K562 (cell line): ENCODE results near the gene FES. TPM values are rescaled to one million over a fixed set of nuclear protein-coding genes. Genes with fewer than 3 reads are reported as not detected.
A peak's percentile ranks its signal among the peaks of the same experiment; 100 is the strongest.

Experiments used
- ATF6 ChIP-seq: sonication (generic); formaldehyde crosslinking; IDR thresholded peaks from 2 replicates; pipeline ENCODE4 v1.4.0; 2020; ENCODE audit warnings: mild to moderate bottlenecking, missing genetic modification reagents
- ELF2 ChIP-seq: fragments of 250-450 bp; sonication (Bioruptor Pico); IDR thresholded peaks from 2 replicates; pipeline ENCODE4 v1.5.0; 2021; ENCODE audit warnings: mild to moderate bottlenecking
- KAT8 ChIP-seq: fragments of 450-650 bp; IDR thresholded peaks from 2 replicates; pipeline ENCODE4 v1.6.1; 2016; ENCODE audit warnings: low read depth, mild to moderate bottlenecking
- KDM2B ChIP-seq: fragments of 250-450 bp; sonication (Bioruptor Pico); IDR thresholded peaks from 2 replicates; pipeline ENCODE4 v1.8.0; 2021; ENCODE audit warnings: mild to moderate bottlenecking, moderate library complexity
- KLF1 ChIP-seq: fragments of 450-650 bp; IDR thresholded peaks from 2 replicates; pipeline ENCODE4 v1.6.1; 2016; ENCODE audit warnings: missing genetic modification characterization, missing compliant biosample characterization
- KLF10 ChIP-seq: fragments of 250-450 bp; sonication (Bioruptor Pico); IDR thresholded peaks from 2 replicates; pipeline ENCODE4 v1.6.1; 2021; ENCODE audit warnings: matching md5 sums
- MEF2D ChIP-seq: conservative IDR thresholded peaks from 2 replicates; pipeline ENCODE4 v1.6.1; 2016; ENCODE audit warnings: low read depth, missing genetic modification characterization, missing compliant biosample characterization
- MXI1 ChIP-seq: IDR thresholded peaks from 2 replicates; pipeline ENCODE4 v1.6.1; 2011; ENCODE audit warnings: low read depth, mild to moderate bottlenecking, improper control_type of control experiment, low read length
- SMARCA5 ChIP-seq: fragments of 450-650 bp; IDR thresholded peaks from 2 replicates; pipeline ENCODE4 v1.6.1; 2016
- TEAD1 ChIP-seq, 2 experiments: fragments of 450-650 bp in 1 of 2; sonication (generic) in 1 of 2; formaldehyde crosslinking; IDR thresholded peaks; 2 replicates each; pipeline versions ENCODE4 v1.4.0 to v1.8.0; 2020 to 2022; ENCODE audit warnings: mild to moderate bottlenecking in 2 of 2, missing genetic modification reagents in 1 of 2
- VEZF1 ChIP-seq: fragments of 200-800 bp; sonication (Bioruptor generic); IDR thresholded peaks from 2 replicates; pipeline ENCODE4 v1.6.1; 2017; ENCODE audit warnings: missing genetic modification characterization, missing compliant biosample characterization
- ZFX ChIP-seq: sonication (generic); formaldehyde crosslinking; IDR thresholded peaks from 2 replicates; pipeline ENCODE4 v1.8.0; 2022; ENCODE audit warnings: mild to moderate bottlenecking, missing genetic modification reagents, moderate library complexity
- ZNF12 ChIP-seq: sonication (generic); formaldehyde crosslinking; IDR thresholded peaks from 2 replicates; pipeline ENCODE4 v1.4.0; 2020; ENCODE audit warnings: mild to moderate bottlenecking, missing genetic modification reagents
- ZNF41 ChIP-seq: fragments of 250-450 bp; sonication (Bioruptor Pico); conservative IDR thresholded peaks from 2 replicates; pipeline ENCODE4 v1.4.0; 2020; ENCODE audit warnings: mild to moderate bottlenecking
- ZNF444 ChIP-seq: fragments of 250-450 bp; sonication (Bioruptor Pico); IDR thresholded peaks from 2 replicates; pipeline ENCODE4 v1.4.0; 2020; ENCODE audit warnings: mild to moderate bottlenecking, moderate library complexity
- ZNF639 ChIP-seq, 2 experiments: fragments of 200-800 bp in 1 of 2; sonication (Bioruptor generic) in 1 of 2; sonication (generic) in 1 of 2; formaldehyde crosslinking in 1 of 2; IDR thresholded peaks in 1 of 2; conservative IDR thresholded peaks in 1 of 2; 2 replicates each; pipeline versions ENCODE4 v1.5.0 to v1.6.1; 2016 to 2020; ENCODE audit warnings: missing compliant biosample characterization in 1 of 2, missing genetic modification characterization in 1 of 2, missing genetic modification reagents in 1 of 2
- polyA plus RNA-seq, 8 experiments: library from polyadenylated mRNA; depleted of rRNA in 4 of 8; stranded (reverse) in 5 of 8; unstranded in 3 of 8; fragments of >200 nt; fragmentation: Nextera tagmentation in 2 of 8; fragmentation: Illumina TruSeq in 1 of 8; extraction: Ambion mirVana in 2 of 8; extraction: Trizol in 1 of 8; gene quantifications; 2 replicates each; pipeline versions ENCODE4 v1.2.1 to v1.2.3, GENCODE V29; 2011 to 2014; ENCODE audit warnings: inconsistent platforms in 1 of 8, missing spikeins in 1 of 8
- total RNA-seq, 7 experiments: library from RNA; depleted of rRNA in 6 of 7; stranded (reverse); fragments of >200 nt in 6 of 7; fragmentation: Illumina TruSeq in 2 of 7; extraction: Trizol in 2 of 7; gene quantifications; 2 replicates each; pipeline versions ENCODE4 v1.2.1 to v1.2.3, GENCODE V29; 2011 to 2021; ENCODE audit warnings: low replicate concordance in 1 of 7
- TF ChIP-seq, protein P1 (sequence below): sonication (generic); formaldehyde crosslinking; IDR thresholded peaks from 2 replicates; pipeline ENCODE4 v1.9.0; 2022; ENCODE audit warnings: mild to moderate bottlenecking, missing genetic modification reagents
- TF ChIP-seq, protein P2 (sequence below): fragments of 450-650 bp; IDR thresholded peaks from one replicate; pipeline ENCODE4 v1.6.1; 2018; ENCODE audit warnings: mild to moderate bottlenecking, moderate library complexity; ENCODE audit not compliant: partially characterized antibody
- TF ChIP-seq, protein P3 (sequence below), 2 experiments: fragments of 250-450 bp in 1 of 2; fragments of 450-650 bp in 1 of 2; sonication (Bioruptor Pico) in 1 of 2; IDR thresholded peaks; 2 replicates each; pipeline versions ENCODE4 v1.6.1 to v1.8.0; 2016 to 2021; ENCODE audit warnings: mild to moderate bottlenecking in 2 of 2, moderate library complexity in 2 of 2, missing compliant biosample characterization in 1 of 2, missing genetic modification characterization in 1 of 2

FES gene
- total and polyA plus RNA-seq, 9 of the 15 experiments (the other 6 are each of a cell fraction or from before 2014, with no cell fraction given), result 0.38 to 2.6 (median 0.82) TPM

DNA sequence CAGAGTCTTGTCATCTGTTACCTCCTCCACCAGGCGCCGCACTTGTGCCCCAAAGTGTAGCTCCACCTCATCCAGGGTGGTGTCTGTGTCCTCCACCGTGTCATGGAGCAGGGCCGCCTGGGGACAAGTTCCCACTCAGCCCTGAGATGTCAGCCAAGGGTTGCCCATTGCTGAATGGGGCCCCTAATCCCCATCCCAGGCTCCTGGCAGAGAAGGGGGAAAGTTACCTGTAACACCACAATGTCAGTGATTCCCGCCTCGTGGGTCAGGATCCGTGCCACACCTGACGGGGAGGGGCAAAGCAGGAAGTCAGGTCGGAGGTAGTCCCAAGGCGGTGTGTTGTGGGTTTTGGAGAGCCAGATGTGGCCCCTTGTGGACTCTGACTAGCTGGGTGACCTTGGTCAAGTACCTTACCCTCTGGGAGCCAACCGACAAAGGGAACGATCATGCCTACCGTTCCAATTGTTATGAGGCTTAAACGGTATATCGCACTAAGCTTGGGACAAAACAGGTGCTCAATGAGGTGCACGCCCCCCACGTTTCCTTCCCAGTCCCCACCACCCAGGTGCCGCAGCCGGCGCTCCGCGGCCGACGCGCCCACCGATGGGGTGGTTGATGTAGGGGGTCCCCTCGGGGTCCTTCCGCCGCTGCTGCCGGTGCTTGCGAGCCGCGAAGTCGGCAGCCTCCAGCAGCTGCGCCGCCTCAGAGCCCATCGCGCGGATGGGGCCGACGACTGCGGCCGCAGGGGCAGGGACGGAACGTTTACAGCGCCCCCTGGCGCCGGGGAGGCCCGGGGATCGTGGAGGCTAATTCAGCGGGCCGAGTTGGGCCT, 47.7 kb downstream of the FES start, which contains the start of gene HDDC3 (continued):
- TF ChIP-seq MEF2D (tag) (no peak), KLF10 (CRISPR knock-in tag) (no peak), TEAD1 (CRISPR knock-in tag; IDR thresholded peaks at IDR 0.05) (peak; percentile 4 to 70; a peak in 2 of 4 replicates), KDM2B (CRISPR knock-in tag) (no peak), ZFX (CRISPR knock-in tag) (peak; percentile 88), KLF1 (tag) (no peak), ZNF12 (no peak), ZNF639 (CRISPR knock-in tag; conservative IDR thresholded peaks at IDR 0.05 in 1 of 2, IDR thresholded peaks at IDR 0.05 in 1 of 2) (no peak), KAT8 (no peak), ZNF444 (CRISPR knock-in tag) (no peak), ZNF41 (no peak), ELF2 (CRISPR knock-in tag) (peak; percentile 8; the same call in 1 of the 2 replicates), VEZF1 (CRISPR knock-in tag) (peak; percentile 34), SMARCA5 (no peak), ATF6 (CRISPR knock-in tag) (no peak), MXI1 (peak; percentile 55)
- TF ChIP-seq, protein P1, sequence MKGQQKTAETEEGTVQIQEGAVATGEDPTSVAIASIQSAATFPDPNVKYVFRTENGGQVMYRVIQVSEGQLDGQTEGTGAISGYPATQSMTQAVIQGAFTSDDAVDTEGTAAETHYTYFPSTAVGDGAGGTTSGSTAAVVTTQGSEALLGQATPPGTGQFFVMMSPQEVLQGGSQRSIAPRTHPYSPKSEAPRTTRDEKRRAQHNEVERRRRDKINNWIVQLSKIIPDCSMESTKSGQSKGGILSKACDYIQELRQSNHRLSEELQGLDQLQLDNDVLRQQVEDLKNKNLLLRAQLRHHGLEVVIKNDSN, result no peak
- TF ChIP-seq, protein P2, sequence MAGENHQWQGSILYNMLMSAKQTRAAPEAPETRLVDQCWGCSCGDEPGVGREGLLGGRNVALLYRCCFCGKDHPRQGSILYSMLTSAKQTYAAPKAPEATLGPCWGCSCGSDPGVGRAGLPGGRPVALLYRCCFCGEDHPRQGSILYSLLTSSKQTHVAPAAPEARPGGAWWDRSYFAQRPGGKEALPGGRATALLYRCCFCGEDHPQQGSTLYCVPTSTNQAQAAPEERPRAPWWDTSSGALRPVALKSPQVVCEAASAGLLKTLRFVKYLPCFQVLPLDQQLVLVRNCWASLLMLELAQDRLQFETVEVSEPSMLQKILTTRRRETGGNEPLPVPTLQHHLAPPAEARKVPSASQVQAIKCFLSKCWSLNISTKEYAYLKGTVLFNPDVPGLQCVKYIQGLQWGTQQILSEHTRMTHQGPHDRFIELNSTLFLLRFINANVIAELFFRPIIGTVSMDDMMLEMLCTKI, result no peak
- TF ChIP-seq, protein P3, sequence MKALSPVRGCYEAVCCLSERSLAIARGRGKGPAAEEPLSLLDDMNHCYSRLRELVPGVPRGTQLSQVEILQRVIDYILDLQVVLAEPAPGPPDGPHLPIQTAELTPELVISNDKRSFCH (CRISPR knock-in tag; IDR thresholded peaks at IDR 0.05), result no peak
- TF ChIP-seq, protein P3 (tag; IDR thresholded peaks at IDR 0.05), result no peak
